SK-N-SH treated with all-trans-retinoic acid at 6 μM for 48 hours (cell line): ENCODE data around the gene OR7C1.

Experiments used
- CREB5 ChIP-seq: fragments of 250-450 bp; sonication (Bioruptor Pico); IDR thresholded peaks from 2 replicates; pipeline ENCODE4 v1.5.1; 2020; ENCODE audit warnings: low read depth, mild to moderate bottlenecking, moderate library complexity
- PATZ1 ChIP-seq: fragments of 250-450 bp; sonication (Bioruptor Pico); IDR thresholded peaks from 2 replicates; pipeline ENCODE4 v1.8.0; 2020; ENCODE audit warnings: mild to moderate bottlenecking, moderate library complexity, borderline replicate concordance
- ZFP30 ChIP-seq: fragments of 450-650 bp; formaldehyde crosslinking; IDR thresholded peaks from 2 replicates; pipeline ENCODE4 v1.5.0; 2022; ENCODE audit warnings: mild to moderate bottlenecking, moderate library complexity

GRCh38 chr19:14786421-14786851 is 48.5 kb downstream of the OR7C1 start:
- no peak for TF ChIP-seq CREB5 (CRISPR knock-in tag)
- TF ChIP-seq ZFP30 (CRISPR knock-in tag), result no peak
- no peak for TF ChIP-seq PATZ1 (CRISPR knock-in tag)
